Esophagus (tissue), 2 donors: ENCODE measurements around the gene SUPT3H. TPM values are rescaled to one million over a fixed set of nuclear protein-coding genes. Genes with fewer than 3 reads are reported as not detected.

ENCODE experiments used
- H3K27ac ChIP-seq, 2 donors: one replicate each; pipeline ENCODE4 v1.5.1; 2013; ENCODE audit warnings: low read depth in 2 of 2, mild to moderate bottlenecking in 2 of 2, inconsistent platforms in 1 of 2, low read length in 1 of 2, moderate library complexity in 1 of 2
- H3K27me3 ChIP-seq, 2 donors: one replicate each; pipeline ENCODE4 v1.6.1; 2013; ENCODE audit warnings: low read length in 2 of 2, control low read depth in 1 of 2, mild to moderate bottlenecking in 1 of 2; ENCODE audit not compliant: insufficient read depth in 2 of 2, control insufficient read depth in 1 of 2
- H3K36me3 ChIP-seq, 2 donors: one replicate each; pipeline ENCODE4 v1.6.1; 2013; ENCODE audit warnings: low read length in 1 of 2; ENCODE audit not compliant: control insufficient read depth in 2 of 2, insufficient read depth in 2 of 2
- H3K4me1 ChIP-seq, 2 donors: one replicate each; pipeline ENCODE4 v1.6.1; 2013; ENCODE audit warnings: low read length in 1 of 2; ENCODE audit not compliant: control insufficient read depth in 2 of 2, insufficient read depth in 2 of 2
- H3K4me3 ChIP-seq, 2 donors: one replicate each; pipeline ENCODE4 v1.5.1; 2013; ENCODE audit warnings: low read length in 2 of 2, mild to moderate bottlenecking in 2 of 2, low read depth in 1 of 2, moderate library complexity in 1 of 2
- H3K9me3 ChIP-seq, 2 donors: one replicate each; pipeline ENCODE4 v1.6.1; 2013; ENCODE audit warnings: mild to moderate bottlenecking in 2 of 2, low read depth in 1 of 2, low read length in 1 of 2, moderate library complexity in 1 of 2; ENCODE audit not compliant: control insufficient read depth in 2 of 2, insufficient read depth in 1 of 2
- WGBS, 2 donors: extraction: QIAGEN DNeasy Blood & Tissue Kit; methylation state at CpG; one replicate each; pipeline ENCODE4 v1.1.7; 2013; 5-methylcytosine and 5-hydroxymethylcytosine counted together
- polyA plus RNA-seq, 2 donors: library from polyadenylated mRNA; stranded (reverse); fragments of 200-250 nt; gene quantifications; one replicate each; pipeline ENCODE4 v1.2.3, GENCODE V29; 2013
- donor health status: healthy with polysubstance abuse.
- donor health status: Bipolar disorder and iron deficiency.

Gene SUPT3H
- polyA plus RNA-seq, 2 donors: 2.8 to 3.6 TPM

- 80 to 91% methylated on average over 8 of the region's 8 CpGs for WGBS, 2 donors
- no peak overlapping the region for H3K4me3 ChIP-seq
- no peaks in the 10 kb centered on the region for H3K9me3 ChIP-seq
- no peaks in the 10 kb centered on the region for H3K4me1 ChIP-seq
- no peaks in the 10 kb centered on the region for H3K36me3 ChIP-seq
- H3K27ac ChIP-seq: no peak overlapping the region
- H3K27me3 ChIP-seq: no peaks in the 10 kb centered on the region
Observed at GRCh38 chr6:44787254-44787834, 590.4 kb downstream of the SUPT3H start.

- Histone ChIP-seq H3K27me3 (no peaks in the 10 kb centered on the region), H3K9me3 (no peaks in the 10 kb centered on the region), H3K27ac (no peak overlapping the region), H3K4me1 (no peaks in the 10 kb centered on the region), H3K4me3 (no peak overlapping the region), H3K36me3 (no peaks in the 10 kb centered on the region)
- WGBS, 2 donors: 42 to 45% methylated on average over 1 of the region's 1 CpG
Observed at GRCh38 chr6:44785130-44785529, 592.6 kb downstream of the SUPT3H start.

GRCh38 chr6:44784195-44784594 is 593.5 kb downstream of the SUPT3H start:
- Histone ChIP-seq H3K9me3 (no peaks in the 10 kb centered on the region), H3K36me3 (no peaks in the 10 kb centered on the region), H3K4me1 (no peaks in the 10 kb centered on the region), H3K4me3 (no peak overlapping the region), H3K27ac (no peak overlapping the region), H3K27me3 (no peaks in the 10 kb centered on the region)
- WGBS, 2 donors: 97 to 100% methylated on average over 1 of the region's 1 CpG

- H3K4me1 ChIP-seq: no peaks in the 10 kb centered on the region
- 60 to 67% methylated on average over 3 of the region's 3 CpGs for WGBS, 2 donors
- no peaks in the 10 kb centered on the region for H3K36me3 ChIP-seq
- no peaks in the 10 kb centered on the region for H3K27me3 ChIP-seq
- no peaks in the 10 kb centered on the region for H3K9me3 ChIP-seq
- no peak overlapping the region for H3K4me3 ChIP-seq
- no peak overlapping the region for H3K27ac ChIP-seq
Observed at GRCh38 chr6:44782892-44783291, 594.8 kb downstream of the SUPT3H start.

GRCh38 chr6:44781912-44782597 is 595.7 kb downstream of the SUPT3H start:
- WGBS, 2 donors: 83 to 84% methylated on average over 2 of the region's 2 CpGs
- Histone ChIP-seq H3K27me3 (no peaks in the 10 kb centered on the region), H3K27ac (no peak overlapping the region)

GRCh38 chr6:44780161-44780560 is 597.6 kb downstream of the SUPT3H start:
- WGBS, 2 donors: 96% methylated on average over 7 of the region's 7 CpGs
- H3K9me3 ChIP-seq: no peaks in the 10 kb centered on the region
- H3K27ac ChIP-seq: no peak overlapping the region
- H3K36me3 ChIP-seq: no peaks in the 10 kb centered on the region
- H3K4me1 ChIP-seq: no peaks in the 10 kb centered on the region
- no peak overlapping the region for H3K4me3 ChIP-seq
- H3K27me3 ChIP-seq: no peaks in the 10 kb centered on the region

More at GRCh38 chr6:44781912-44782597, 595.7 kb downstream of the SUPT3H start:
- Histone ChIP-seq H3K9me3 (no peaks in the 10 kb centered on the region), H3K4me3 (no peak overlapping the region), H3K36me3 (no peaks in the 10 kb centered on the region), H3K4me1 (no peaks in the 10 kb centered on the region)

GRCh38 chr6:44779130-44779826 is 598.5 kb downstream of the SUPT3H start:
- Histone ChIP-seq H3K36me3 (no peaks in the 10 kb centered on the region), H3K4me3 (no peak overlapping the region), H3K9me3 (no peaks in the 10 kb centered on the region), H3K4me1 (no peaks in the 10 kb centered on the region), H3K27ac (no peak overlapping the region), H3K27me3 (no peaks in the 10 kb centered on the region)
- WGBS, 2 donors: 77% methylated on average over 8 of the region's 8 CpGs

Other genes starting within 250 kb of the SUPT3H start
- gene RUNX2, start 49.6 kb downstream of the SUPT3H start, polyA plus RNA-seq: under 1 TPM; 0.31 to 0.75 TPM